HEK293 (cell line): ENCODE results near the gene LEF1.

Source experiments
- CTCF ChIA-PET: fragments of 350-600 bp; formaldehyde crosslinking; extraction: SDS; loops from one replicate; lab custom pipeline; 2021; ENCODE audit warnings: antibody characterized with exemption; lab: Yijun Ruan, JAX
- POLR2A ChIA-PET: fragments of 300-600 bp; formaldehyde crosslinking; extraction: SDS; loops from one replicate; lab custom pipeline; 2020; ENCODE audit warnings: antibody characterized with exemption, inconsistent platforms; lab: Yijun Ruan, JAX
- H3K27ac ChIP-seq: fragments of 200-500 bp; sonication (Bioruptor generic); 2 replicates; pipeline ENCODE4 v1.5.1; 2014; ENCODE audit warnings: low read depth, low read length, control low read depth, inconsistent platforms; ENCODE audit errors: extremely low read depth
- H3K36me3 ChIP-seq, 2 experiments: fragments of 200-500 bp in 1 of 2; sonication (Bioruptor generic) in 1 of 2; 1 replicate in 1 of 2; 2 replicates in 1 of 2; pipeline ENCODE4 v1.5.1; 2014 to 2017; ENCODE audit warnings: inconsistent platforms in 2 of 2, low read length in 2 of 2; ENCODE audit not compliant: control insufficient read depth in 2 of 2, insufficient read depth in 1 of 2
- H3K4me1 ChIP-seq: fragments of 200-500 bp; sonication (Bioruptor generic); 2 replicates; pipeline ENCODE4 v1.5.1; 2014; ENCODE audit warnings: mild to moderate bottlenecking, low read length, inconsistent platforms; ENCODE audit not compliant: control insufficient read depth, insufficient read depth
- H3K4me3 ChIP-seq: 2 replicates; pipeline ENCODE4 v1.5.1; 2011; ENCODE audit warnings: low read depth, mild to moderate bottlenecking, control low read depth, low read length, moderate library complexity
- H3K9me3 ChIP-seq: fragments of 200-500 bp; sonication (Bioruptor generic); 2 replicates; pipeline ENCODE4 v1.5.1; 2014; ENCODE audit warnings: low read depth, low read length, inconsistent platforms; ENCODE audit not compliant: control insufficient read depth, insufficient read depth
- GLI4 ChIP-seq: fragments of 450-650 bp; formaldehyde crosslinking; IDR thresholded peaks from 2 replicates; pipeline ENCODE4 v1.5.1; 2016; ENCODE audit warnings: missing biosample characterization, missing genetic modification characterization
- KLF10 ChIP-seq: fragments of 450-650 bp; IDR thresholded peaks from 2 replicates; pipeline ENCODE4 v1.5.1; 2018; ENCODE audit warnings: missing biosample characterization, mild to moderate bottlenecking, missing genetic modification characterization
- KLF7 ChIP-seq: fragments of 450-650 bp; formaldehyde crosslinking; IDR thresholded peaks from 2 replicates; pipeline ENCODE4 v1.5.1; 2016; ENCODE audit warnings: missing biosample characterization, missing genetic modification characterization, borderline replicate concordance
- MEIS1 ChIP-seq: sonication (generic); formaldehyde crosslinking; IDR thresholded peaks from 2 replicates; pipeline ENCODE4 v1.8.1; 2022; ENCODE audit warnings: missing genetic modification reagents, mild to moderate bottlenecking, borderline replicate concordance
- PRDM1 ChIP-seq: fragments of 450-650 bp; formaldehyde crosslinking; IDR thresholded peaks from 2 replicates; pipeline ENCODE4; 2016; ENCODE audit warnings: missing biosample characterization, missing genetic modification characterization
- YY1 ChIP-seq: fragments of 450-650 bp; formaldehyde crosslinking; IDR thresholded peaks from 2 replicates; pipeline ENCODE4 v1.5.1; 2018; ENCODE audit warnings: missing biosample characterization, missing genetic modification characterization
- ZFHX2 ChIP-seq: fragments of 450-650 bp; formaldehyde crosslinking; conservative IDR thresholded peaks from 2 replicates; pipeline ENCODE4 v1.5.1; 2016; ENCODE audit warnings: missing biosample characterization, missing genetic modification characterization
- ZIC2 ChIP-seq: fragments of 450-650 bp; formaldehyde crosslinking; IDR thresholded peaks from 2 replicates; pipeline ENCODE4 v1.5.1; 2016; ENCODE audit warnings: missing biosample characterization, missing genetic modification characterization
- ZNF423 ChIP-seq: fragments of 450-650 bp; formaldehyde crosslinking; IDR thresholded peaks from 2 replicates; pipeline ENCODE4 v1.5.1; 2016; ENCODE audit warnings: missing biosample characterization, missing genetic modification characterization
- ZNF621 ChIP-seq: fragments of 450-650 bp; formaldehyde crosslinking; IDR thresholded peaks from 2 replicates; pipeline ENCODE4 v1.5.1; 2017; ENCODE audit warnings: missing biosample characterization, missing genetic modification characterization
- ZNF660 ChIP-seq: fragments of 450-650 bp; IDR thresholded peaks from 2 replicates; pipeline ENCODE4 v1.5.1; 2018; ENCODE audit warnings: missing biosample characterization, mild to moderate bottlenecking, missing genetic modification characterization
- TF ChIP-seq, protein P1 (sequence below): fragments of 450-650 bp; formaldehyde crosslinking; IDR thresholded peaks from 2 replicates; pipeline ENCODE4 v1.5.1; 2016; ENCODE audit warnings: missing biosample characterization, missing genetic modification characterization, borderline replicate concordance
- TF ChIP-seq, protein P2 (sequence below): fragments of 450-650 bp; formaldehyde crosslinking; IDR thresholded peaks from 2 replicates; pipeline ENCODE4 v1.5.1; 2017; ENCODE audit warnings: missing biosample characterization, missing genetic modification characterization
- TF ChIP-seq, protein P3 (sequence below): fragments of 450-650 bp; IDR thresholded peaks from 2 replicates; pipeline ENCODE4 v1.5.1; 2018; ENCODE audit warnings: missing biosample characterization, mild to moderate bottlenecking, missing genetic modification characterization
- TF ChIP-seq, protein P4 (sequence below): fragments of 450-650 bp; formaldehyde crosslinking; IDR thresholded peaks from 2 replicates; pipeline ENCODE4 v1.5.1; 2016; ENCODE audit warnings: missing biosample characterization, missing genetic modification characterization

The LEF1 gene

DNA sequence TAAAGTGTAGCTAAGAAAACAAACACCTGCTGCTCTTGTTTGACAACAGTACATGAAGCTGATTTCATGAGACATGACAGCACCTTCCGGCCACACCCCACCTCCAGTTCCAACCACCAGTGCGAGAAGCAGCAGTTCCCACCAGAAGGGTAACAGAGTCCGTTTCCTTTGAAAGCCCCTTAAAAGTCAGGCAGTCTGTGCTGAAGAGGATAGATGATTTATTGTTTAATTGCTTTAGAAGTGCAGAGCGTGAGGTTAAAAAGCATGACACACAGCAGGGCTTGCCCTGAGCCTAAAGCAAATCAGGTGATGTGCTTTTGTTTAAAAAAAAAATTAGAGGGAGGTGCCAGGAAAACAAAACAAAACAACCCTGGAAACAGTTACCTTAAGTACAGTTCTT lies 96.4 kb downstream of the LEF1 start (continued):
- TF ChIP-seq, protein P1, sequence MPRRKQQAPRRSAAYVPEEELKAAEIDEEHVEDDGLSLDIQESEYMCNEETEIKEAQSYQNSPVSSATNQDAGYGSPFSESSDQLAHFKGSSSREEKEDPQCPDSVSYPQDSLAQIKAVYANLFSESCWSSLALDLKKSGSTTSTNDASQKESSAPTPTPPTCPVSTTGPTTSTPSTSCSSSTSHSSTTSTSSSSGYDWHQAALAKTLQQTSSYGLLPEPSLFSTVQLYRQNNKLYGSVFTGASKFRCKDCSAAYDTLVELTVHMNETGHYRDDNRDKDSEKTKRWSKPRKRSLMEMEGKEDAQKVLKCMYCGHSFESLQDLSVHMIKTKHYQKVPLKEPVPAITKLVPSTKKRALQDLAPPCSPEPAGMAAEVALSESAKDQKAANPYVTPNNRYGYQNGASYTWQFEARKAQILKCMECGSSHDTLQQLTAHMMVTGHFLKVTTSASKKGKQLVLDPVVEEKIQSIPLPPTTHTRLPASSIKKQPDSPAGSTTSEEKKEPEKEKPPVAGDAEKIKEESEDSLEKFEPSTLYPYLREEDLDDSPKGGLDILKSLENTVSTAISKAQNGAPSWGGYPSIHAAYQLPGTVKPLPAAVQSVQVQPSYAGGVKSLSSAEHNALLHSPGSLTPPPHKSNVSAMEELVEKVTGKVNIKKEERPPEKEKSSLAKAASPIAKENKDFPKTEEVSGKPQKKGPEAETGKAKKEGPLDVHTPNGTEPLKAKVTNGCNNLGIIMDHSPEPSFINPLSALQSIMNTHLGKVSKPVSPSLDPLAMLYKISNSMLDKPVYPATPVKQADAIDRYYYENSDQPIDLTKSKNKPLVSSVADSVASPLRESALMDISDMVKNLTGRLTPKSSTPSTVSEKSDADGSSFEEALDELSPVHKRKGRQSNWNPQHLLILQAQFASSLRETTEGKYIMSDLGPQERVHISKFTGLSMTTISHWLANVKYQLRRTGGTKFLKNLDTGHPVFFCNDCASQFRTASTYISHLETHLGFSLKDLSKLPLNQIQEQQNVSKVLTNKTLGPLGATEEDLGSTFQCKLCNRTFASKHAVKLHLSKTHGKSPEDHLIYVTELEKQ (tag by site-specific recombination): peak; percentile 38; the same call in 1 of the 2 replicates
- TF ChIP-seq MEIS1 (peak; percentile 36; the same call in 1 of the 2 replicates), KLF10 (0 out of 2 replicates have a peak, but pooled peaks have one; percentile 47), ZIC2 (tag by site-specific recombination) (peak; percentile 44), YY1 (tag by site-specific recombination) (no peak)
- TF ChIP-seq, protein P2, sequence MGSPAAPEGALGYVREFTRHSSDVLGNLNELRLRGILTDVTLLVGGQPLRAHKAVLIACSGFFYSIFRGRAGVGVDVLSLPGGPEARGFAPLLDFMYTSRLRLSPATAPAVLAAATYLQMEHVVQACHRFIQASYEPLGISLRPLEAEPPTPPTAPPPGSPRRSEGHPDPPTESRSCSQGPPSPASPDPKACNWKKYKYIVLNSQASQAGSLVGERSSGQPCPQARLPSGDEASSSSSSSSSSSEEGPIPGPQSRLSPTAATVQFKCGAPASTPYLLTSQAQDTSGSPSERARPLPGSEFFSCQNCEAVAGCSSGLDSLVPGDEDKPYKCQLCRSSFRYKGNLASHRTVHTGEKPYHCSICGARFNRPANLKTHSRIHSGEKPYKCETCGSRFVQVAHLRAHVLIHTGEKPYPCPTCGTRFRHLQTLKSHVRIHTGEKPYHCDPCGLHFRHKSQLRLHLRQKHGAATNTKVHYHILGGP (tag by site-specific recombination): 0 out of 2 replicates have a peak, but pooled peaks have one; percentile 51

DNA sequence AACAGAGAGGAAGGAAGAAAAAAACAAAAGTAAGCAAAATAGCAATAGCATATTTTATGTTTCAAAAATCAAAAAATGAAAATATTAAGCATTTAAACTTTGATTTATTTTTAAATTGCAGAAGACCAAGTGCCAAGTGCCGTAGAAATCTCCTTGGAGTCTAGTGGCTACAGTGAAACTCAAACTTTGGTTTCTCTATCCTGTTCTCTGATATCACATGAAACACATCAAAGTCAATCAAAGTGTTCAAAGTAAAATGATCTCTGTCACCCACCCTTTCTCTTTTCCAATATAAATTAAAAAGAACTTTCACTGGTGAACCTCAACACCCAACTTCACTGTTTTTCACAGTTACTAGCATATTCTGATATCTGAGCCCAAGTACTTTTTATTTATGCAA lies 98.0 kb downstream of the LEF1 start:
- POLR2A ChIA-PET: no interaction called here
- TF ChIP-seq ZNF423 (tag by site-specific recombination): no peak
- 0 out of 2 replicates have a peak, but pooled peaks have one; percentile 23 for TF ChIP-seq PRDM1
- TF ChIP-seq, all 188 proteins: peak for 1
- CTCF ChIA-PET: no interaction called here
- H3K36me3 ChIP-seq: peaks cover 0 to 8% of the 10 kb centered on the region in 2 experiments; a peak in 2 of 3 replicates
- no peak overlapping the region for H3K27ac ChIP-seq
- no peak overlapping the region for H3K4me3 ChIP-seq
- H3K9me3 ChIP-seq: no peaks in the 10 kb centered on the region
- 0 out of 2 replicates have a peak, but pooled peaks cover 3% of the 10 kb centered on the region for H3K4me1 ChIP-seq

DNA sequence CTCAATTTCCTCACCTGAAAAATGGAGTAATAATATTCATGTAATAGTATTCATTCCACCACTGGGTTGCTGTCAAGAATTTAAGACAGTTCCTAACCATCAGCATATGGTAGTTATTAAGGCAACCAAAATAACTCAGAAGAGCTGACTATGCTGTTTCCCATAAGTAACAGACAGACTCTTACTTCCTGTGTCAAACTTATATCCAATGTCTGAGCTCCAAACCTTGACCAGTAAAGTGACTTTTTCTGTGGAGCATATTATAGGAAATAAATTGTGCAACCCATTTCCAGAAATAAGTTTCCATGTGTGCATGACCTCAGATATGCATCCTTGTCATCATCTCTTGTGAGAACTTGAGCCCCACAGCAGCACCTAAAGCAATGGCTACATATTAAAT lies 100.3 kb downstream of the LEF1 start:
- no peaks in the 10 kb centered on the region for H3K9me3 ChIP-seq
- peaks cover 0 to 8% of the 10 kb centered on the region in 2 experiments; a peak in 2 of 3 replicates for H3K36me3 ChIP-seq
- H3K4me1 ChIP-seq: 0 out of 2 replicates have a peak, but pooled peaks cover 3% of the 10 kb centered on the region
- H3K27ac ChIP-seq: no peak overlapping the region
- TF ChIP-seq ZFHX2 (tag by site-specific recombination) (no peak), ZNF660 (tag by site-specific recombination) (no peak), GLI4 (no peak), ZNF621 (tag by site-specific recombination) (no peak), KLF7 (tag by site-specific recombination) (no peak)
- TF ChIP-seq, protein P3, sequence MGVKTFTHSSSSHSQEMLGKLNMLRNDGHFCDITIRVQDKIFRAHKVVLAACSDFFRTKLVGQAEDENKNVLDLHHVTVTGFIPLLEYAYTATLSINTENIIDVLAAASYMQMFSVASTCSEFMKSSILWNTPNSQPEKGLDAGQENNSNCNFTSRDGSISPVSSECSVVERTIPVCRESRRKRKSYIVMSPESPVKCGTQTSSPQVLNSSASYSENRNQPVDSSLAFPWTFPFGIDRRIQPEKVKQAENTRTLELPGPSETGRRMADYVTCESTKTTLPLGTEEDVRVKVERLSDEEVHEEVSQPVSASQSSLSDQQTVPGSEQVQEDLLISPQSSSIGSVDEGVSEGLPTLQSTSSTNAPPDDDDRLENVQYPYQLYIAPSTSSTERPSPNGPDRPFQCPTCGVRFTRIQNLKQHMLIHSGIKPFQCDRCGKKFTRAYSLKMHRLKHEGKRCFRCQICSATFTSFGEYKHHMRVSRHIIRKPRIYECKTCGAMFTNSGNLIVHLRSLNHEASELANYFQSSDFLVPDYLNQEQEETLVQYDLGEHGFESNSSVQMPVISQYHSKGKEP (tag by site-specific recombination): no peak
- TF ChIP-seq, protein P4, sequence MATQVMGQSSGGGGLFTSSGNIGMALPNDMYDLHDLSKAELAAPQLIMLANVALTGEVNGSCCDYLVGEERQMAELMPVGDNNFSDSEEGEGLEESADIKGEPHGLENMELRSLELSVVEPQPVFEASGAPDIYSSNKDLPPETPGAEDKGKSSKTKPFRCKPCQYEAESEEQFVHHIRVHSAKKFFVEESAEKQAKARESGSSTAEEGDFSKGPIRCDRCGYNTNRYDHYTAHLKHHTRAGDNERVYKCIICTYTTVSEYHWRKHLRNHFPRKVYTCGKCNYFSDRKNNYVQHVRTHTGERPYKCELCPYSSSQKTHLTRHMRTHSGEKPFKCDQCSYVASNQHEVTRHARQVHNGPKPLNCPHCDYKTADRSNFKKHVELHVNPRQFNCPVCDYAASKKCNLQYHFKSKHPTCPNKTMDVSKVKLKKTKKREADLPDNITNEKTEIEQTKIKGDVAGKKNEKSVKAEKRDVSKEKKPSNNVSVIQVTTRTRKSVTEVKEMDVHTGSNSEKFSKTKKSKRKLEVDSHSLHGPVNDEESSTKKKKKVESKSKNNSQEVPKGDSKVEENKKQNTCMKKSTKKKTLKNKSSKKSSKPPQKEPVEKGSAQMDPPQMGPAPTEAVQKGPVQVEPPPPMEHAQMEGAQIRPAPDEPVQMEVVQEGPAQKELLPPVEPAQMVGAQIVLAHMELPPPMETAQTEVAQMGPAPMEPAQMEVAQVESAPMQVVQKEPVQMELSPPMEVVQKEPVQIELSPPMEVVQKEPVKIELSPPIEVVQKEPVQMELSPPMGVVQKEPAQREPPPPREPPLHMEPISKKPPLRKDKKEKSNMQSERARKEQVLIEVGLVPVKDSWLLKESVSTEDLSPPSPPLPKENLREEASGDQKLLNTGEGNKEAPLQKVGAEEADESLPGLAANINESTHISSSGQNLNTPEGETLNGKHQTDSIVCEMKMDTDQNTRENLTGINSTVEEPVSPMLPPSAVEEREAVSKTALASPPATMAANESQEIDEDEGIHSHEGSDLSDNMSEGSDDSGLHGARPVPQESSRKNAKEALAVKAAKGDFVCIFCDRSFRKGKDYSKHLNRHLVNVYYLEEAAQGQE (tag by site-specific recombination): no peak
- CTCF ChIA-PET: interaction anchor here (1.3 kb wide), 1 partner anchor 504 kb away, joined by 4 read pairs; no protein-coding TSS in a partner anchor
- POLR2A ChIA-PET: no interaction called here
- H3K4me3 ChIP-seq: no peak overlapping the region
